Activated CD8-positive, alpha-beta memory T cell treated with anti-CD3 and anti-CD28 coated beads for 48 hours (primary cell): ENCODE measurements around the gene FLNB.

ENCODE experiments used
- DNase-seq, 3 experiments: peaks; one replicate each; pipeline ENCODE4 v3.0.0-alpha.2; 2020; ENCODE audit warnings: low read depth in 2 of 3, low spot score in 2 of 3

Gene FLNB

GRCh38 chr3:58008141-58009025, at the start of gene FLNB:
Gene FLNB (plus strand): TSS chr3:58008422. CDS start chr3:58008565, 143 bp downstream.
- DNase-seq: peak; percentile 61 to 66 (median 62)

GRCh38 chr3:57958642-57959422, 49.4 kb upstream of the FLNB start:
- DNase-seq: no peak

- DNase-seq: no peak
Observed at GRCh38 chr3:57959423-57960173, 48.6 kb upstream of the FLNB start.

GRCh38 chr3:57960174-57960505, 48.1 kb upstream of the FLNB start:
- no peak for DNase-seq

- no peak for DNase-seq
Observed at GRCh38 chr3:57961177-57961827, 46.9 kb upstream of the FLNB start.

- no peak for DNase-seq
Observed at GRCh38 chr3:57961828-57962447, 46.3 kb upstream of the FLNB start.

- no peak for DNase-seq
Observed at GRCh38 chr3:57962448-57962834, 45.8 kb upstream of the FLNB start.

- no peak for DNase-seq
Observed at GRCh38 chr3:57963811-57964346, 44.3 kb upstream of the FLNB start.

GRCh38 chr3:57966829-57967228, 41.4 kb upstream of the FLNB start:
- DNase-seq: no peak

GRCh38 chr3:57967590-57967989, 40.6 kb upstream of the FLNB start:
- DNase-seq: no peak

GRCh38 chr3:57968501-57968900, 39.7 kb upstream of the FLNB start:
- no peak for DNase-seq

- DNase-seq: no peak
Observed at GRCh38 chr3:57971975-57972374, 36.2 kb upstream of the FLNB start.

- DNase-seq: no peak
Observed at GRCh38 chr3:57972531-57973111, 35.6 kb upstream of the FLNB start.

- no peak for DNase-seq
Observed at GRCh38 chr3:57973715-57974477, 34.3 kb upstream of the FLNB start.

- no peak for DNase-seq
Observed at GRCh38 chr3:57974796-57975388, 33.3 kb upstream of the FLNB start.

- no peak for DNase-seq
Observed at GRCh38 chr3:57977818-57978235, 30.4 kb upstream of the FLNB start.

- DNase-seq: no peak
Observed at GRCh38 chr3:57978316-57978715, 29.9 kb upstream of the FLNB start.

- no peak for DNase-seq
Observed at GRCh38 chr3:57980416-57980815, 27.8 kb upstream of the FLNB start.
